ENCODE measurements around the gene TEDC2. TPM values are rescaled to one million over a fixed set of nuclear protein-coding genes. Genes with fewer than 3 reads are reported as not detected.
A peak's percentile ranks its signal among the peaks of the same experiment; 100 is the strongest.

TEDC2 gene
- total RNA-seq, 4 donors from 2014 or later: 1.8 to 7.0 TPM; not detected in 2

GRCh38 chr16:2508722-2509400 is 49.0 kb downstream of the TEDC2 start:
- H3K27ac ChIP-seq: no peak overlapping the region
- no peak for DNase-seq
- H3K4me1 ChIP-seq: no peaks in the 10 kb centered on the region
- H3K36me3 ChIP-seq: no peaks in the 10 kb centered on the region
- H3K4me3 ChIP-seq: no peak overlapping the region
- H3K27me3 ChIP-seq: no peaks in the 10 kb centered on the region
- intact Hi-C loops (cut with DNase I; ENCODE audit: low total_unique reads): no loop called here
- no peak for TF ChIP-seq POLR2A (IDR thresholded peaks at IDR 0.05)
- no peak for TF ChIP-seq CTCF (IDR thresholded peaks at IDR 0.05)
- no peaks in the 10 kb centered on the region for H3K9me3 ChIP-seq

GRCh38 chr16:2511128-2511800 is 51.4 kb downstream of the TEDC2 start:
- no peaks in the 10 kb centered on the region for H3K36me3 ChIP-seq
- H3K4me1 ChIP-seq: peaks cover under 1 to 12% of the 10 kb centered on the region in 2 donors
- H3K4me3 ChIP-seq: peak overlapping the region in 1 of 2 donors; percentile 15
- DNase-seq: peak; percentile 87 to 92
- H3K9me3 ChIP-seq: no peaks in the 10 kb centered on the region
- TF ChIP-seq POLR2A (IDR thresholded peaks at IDR 0.05) (peak; percentile 46 to 68), CTCF (IDR thresholded peaks at IDR 0.05) (no peak)
- H3K27me3 ChIP-seq: no peaks in the 10 kb centered on the region
- intact Hi-C loops (cut with DNase I; ENCODE audit: low total_unique reads): no loop called here
- H3K27ac ChIP-seq: peak overlapping the region; percentile 47 to 63

DNA sequence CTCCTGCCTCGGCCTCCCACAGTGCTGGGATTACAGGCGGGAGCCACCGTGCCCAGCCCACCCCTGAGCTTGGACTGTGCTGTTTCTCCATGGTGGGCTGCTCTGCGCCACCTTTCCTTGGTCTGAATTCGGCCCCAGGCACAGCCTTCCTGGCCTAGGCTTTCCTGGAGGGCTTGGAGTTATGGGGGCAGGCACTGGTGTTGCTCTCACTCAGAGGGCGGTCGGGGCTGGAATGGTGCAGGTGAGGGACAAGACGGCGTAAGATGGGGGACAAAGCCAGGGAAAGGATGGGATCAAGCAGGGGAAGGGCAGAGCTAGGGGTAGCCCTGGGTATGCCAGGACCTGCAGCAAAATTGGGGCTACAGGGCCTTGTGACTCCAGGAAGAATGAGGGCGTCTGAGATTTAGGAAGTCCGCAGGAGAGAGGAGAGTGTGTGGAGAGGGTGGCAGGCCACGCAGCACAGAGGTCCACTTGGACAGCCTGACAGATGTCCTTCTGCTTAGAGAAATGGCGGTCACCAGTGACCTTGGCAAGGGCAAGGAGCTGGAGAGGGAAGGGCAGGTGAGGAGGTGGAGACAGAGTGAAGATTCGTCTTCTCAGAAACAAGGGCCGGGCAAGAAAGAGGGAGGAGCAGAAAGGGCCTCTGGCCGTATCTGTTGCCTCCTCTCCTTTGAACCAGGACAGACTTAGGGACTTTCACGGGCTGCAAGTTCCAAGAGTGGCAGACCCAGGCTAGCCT is 52.3 kb downstream of the TEDC2 start:
- Histone ChIP-seq H3K9me3 (no peaks in the 10 kb centered on the region), H3K4me1 (peaks cover 8 to 21% of the 10 kb centered on the region in 2 donors), H3K27ac (peak overlapping the region; percentile 96 to 97), H3K4me3 (no peak overlapping the region), H3K36me3 (no peaks in the 10 kb centered on the region), H3K27me3 (no peaks in the 10 kb centered on the region)
- TF ChIP-seq CTCF (IDR thresholded peaks at IDR 0.05): no peak
- no peak for TF ChIP-seq POLR2A (IDR thresholded peaks at IDR 0.05)
- intact Hi-C loops (cut with DNase I; ENCODE audit: low total_unique reads): no loop called here
- peak in 1 of 2 donors; percentile 18 for DNase-seq

- no peak for TF ChIP-seq CTCF (IDR thresholded peaks at IDR 0.05)
- H3K4me1 ChIP-seq: peaks cover 12 to 29% of the 10 kb centered on the region in 2 donors
These were observed 53.0 kb downstream of the TEDC2 start for GRCh38 chr16:2512735-2513404.

More at GRCh38 chr16:2512735-2513404, 53.0 kb downstream of the TEDC2 start:
- Histone ChIP-seq H3K9me3 (no peaks in the 10 kb centered on the region), H3K27ac (peak overlapping the region; percentile 96 to 97), H3K4me3 (peak overlapping the region; percentile 82 to 94), H3K36me3 (no peaks in the 10 kb centered on the region), H3K27me3 (no peaks in the 10 kb centered on the region)
- intact Hi-C loops (cut with DNase I; ENCODE audit: low total_unique reads): no loop called here
- peak in 1 of 2 donors; percentile 43 for DNase-seq

All from uterus (tissue), 4 donors.